ENCODE data around the gene PSMC2. TPM values are rescaled to one million over a fixed set of nuclear protein-coding genes. Genes with fewer than 3 reads are reported as not detected.

PSMC2 gene
- total RNA-seq, 1 experiment from 2014 or later = 992 TPM

Other genes with a start within 250 kb of the PSMC2 start
- gene NAPEPLD, start 198.5 kb upstream of the PSMC2 start, total RNA-seq (2014; rRNA removed; shearing (Covaris generic)) = 8.6 and 19.1 TPM in 2 replicates
- 211 and 222 TPM in 2 replicates for gene PMPCB, start 50.2 kb upstream of the PSMC2 start, total RNA-seq (2014; rRNA removed; shearing (Covaris generic))
- 93.0 and 132 TPM in 2 replicates for gene DNAJC2, start 2.9 kb upstream of the PSMC2 start, total RNA-seq (2014; rRNA removed; shearing (Covaris generic))
- not detected in 2 replicates for gene SLC26A5, start 98.6 kb downstream of the PSMC2 start, total RNA-seq (2014; rRNA removed; shearing (Covaris generic))

Data from Daoy (cell line).